Uterus (tissue), 2 donors: ENCODE results near the gene MFSD12.
"Not testable (repeated sequence)": the region's sequence is repeated elsewhere in the genome, so short reads cannot be mapped to it uniquely, and the experiment has no call there.

Experiments used
- CTCF ChIP-seq, 4 experiments: fragments of 200-600 bp in 2 of 4; fragments of 450-650 bp in 2 of 4; sonication (generic) in 2 of 4; IDR thresholded peaks; one replicate each; pipeline ENCODE4 v1.5.1; 2016 to 2019; ENCODE audit warnings: antibody characterized with exemption in 4 of 4, mild to moderate bottlenecking in 2 of 4, moderate library complexity in 1 of 4
- POLR2A ChIP-seq, 2 donors: fragments of 450-650 bp; IDR thresholded peaks; one replicate each; pipeline ENCODE4 v1.6.1; 2016; ENCODE audit warnings: antibody characterized with exemption in 2 of 2, mild to moderate bottlenecking in 1 of 2, moderate library complexity in 1 of 2

- TF ChIP-seq CTCF, POLR2A (IDR thresholded peaks at IDR 0.05): not testable (repeated sequence)
These were observed 24.4 kb upstream of the MFSD12 start for GRCh38 chr19:3581792-3582191.
